PC-3 (cell line): ENCODE results near the gene AGR3. TPM values are rescaled to one million over a fixed set of nuclear protein-coding genes. Genes with fewer than 3 reads are reported as not detected.

ENCODE experiments used
- ATAC-seq: fragments of 200-7000 bp; cut with Tn5 transposase; 2 replicates; pipeline ENCODE4 v1.9.1; 2020; ENCODE audit warnings: mild to moderate bottlenecking, moderate library complexity
- BruUV-seq: library from RNA; stranded (reverse); fragments of 400-500 nt; replicated peaks from 2 replicates; lab custom pipeline; 2021; lab: Mats Ljungman, UMichigan
- CTCF ChIA-PET: fragments of 300-600 bp; sonication (Branson Sonifier 250); formaldehyde crosslinking; loops from one replicate; lab custom pipeline; 2022; ENCODE audit warnings: antibody characterized with exemption; lab: Charles Lee
- POLR2A ChIA-PET: fragments of 300-600 bp; sonication (Branson Sonifier 250); formaldehyde crosslinking; loops from one replicate; lab custom pipeline; 2022; ENCODE audit warnings: antibody characterized with exemption; ENCODE audit not compliant: unreplicated experiment; lab: Charles Lee
- DNase-seq: peaks from one replicate; pipeline ENCODE4 v3.0.0-alpha.2; 2015
- H2AFZ ChIP-seq: fragments of 300-600 bp; sonication (generic); 2 replicates; pipeline ENCODE4 v1.6.0; 2016; ENCODE audit warnings: antibody characterized with exemption, low read length
- H3F3A ChIP-seq: fragments of 300-600 bp; sonication (generic); one replicate; pipeline ENCODE4 v1.6.0; 2017; ENCODE audit warnings: antibody characterized with exemption, low read length, control low read depth, mild to moderate bottlenecking; ENCODE audit not compliant: unreplicated experiment
- H3K27ac ChIP-seq: fragments of 300-600 bp; sonication (generic); 2 replicates; pipeline ENCODE4 v1.5.1; 2016; ENCODE audit warnings: mild to moderate bottlenecking, low read length
- H3K27me3 ChIP-seq: fragments of 300-600 bp; sonication (generic); 2 replicates; pipeline ENCODE4 v1.6.1; 2016; ENCODE audit warnings: low read length, mixed read lengths
- H3K36me3 ChIP-seq: fragments of 300-600 bp; sonication (generic); 2 replicates; pipeline ENCODE4 v1.6.1; 2016; ENCODE audit warnings: low read depth, mixed run types, low read length, mixed read lengths
- H3K4me1 ChIP-seq: fragments of 300-600 bp; sonication (generic); 2 replicates; pipeline ENCODE4 v1.5.1; 2016; ENCODE audit warnings: low read length; ENCODE audit not compliant: insufficient read depth
- H3K4me2 ChIP-seq: fragments of 300-600 bp; sonication (generic); 2 replicates; pipeline ENCODE4 v1.6.0; 2016; ENCODE audit warnings: low read length
- H3K4me3 ChIP-seq: fragments of 300-600 bp; sonication (generic); 2 replicates; pipeline ENCODE4 v1.5.1; 2016; ENCODE audit warnings: mild to moderate bottlenecking, low read length, mixed read lengths
- H3K79me2 ChIP-seq: fragments of 300-600 bp; sonication (generic); 2 replicates; pipeline ENCODE4 v1.6.1; 2017; ENCODE audit warnings: low read length, mixed read lengths
- H3K9ac ChIP-seq: fragments of 300-600 bp; sonication (generic); 2 replicates; pipeline ENCODE4 v1.6.0; 2016; ENCODE audit warnings: mild to moderate bottlenecking, low read length
- H3K9me2 ChIP-seq: fragments of 300-600 bp; sonication (generic); replicated peaks from 2 replicates; pipeline ENCODE4 v1.6.1; 2016; ENCODE audit warnings: mixed run types, low read length, mixed read lengths
- H3K9me3 ChIP-seq: fragments of 300-600 bp; sonication (generic); 2 replicates; pipeline ENCODE4 v1.6.1; 2016; ENCODE audit warnings: low read length, mixed read lengths
- H4K20me1 ChIP-seq: fragments of 300-600 bp; sonication (generic); 2 replicates; pipeline ENCODE4 v1.6.1; 2016; ENCODE audit warnings: low read length, mixed read lengths
- EZH2 ChIP-seq: fragments of 300-600 bp; sonication (generic); IDR thresholded peaks from one replicate; pipeline ENCODE4 v1.6.1; 2017; ENCODE audit warnings: antibody characterized with exemption, mild to moderate bottlenecking, low read length; ENCODE audit not compliant: unreplicated experiment
- EZH2phosphoT487 ChIP-seq: fragments of 300-600 bp; sonication (generic); IDR thresholded peaks from 2 replicates; pipeline ENCODE4 v1.6.1; 2018; ENCODE audit warnings: mild to moderate bottlenecking, antibody characterized with exemption, low read length, borderline replicate concordance
- intact Hi-C: fragments of 100-400 bp; cut with micrococcal nuclease; formaldehyde crosslinking; loops from 2 replicates; pipeline ENCODE4 v1.9.0; 2023
- total RNA-seq: library from RNA; depleted of rRNA; stranded (reverse); fragments of >200 nt; gene quantifications from 2 replicates; pipeline ENCODE4 v1.2.3, GENCODE V29; 2014
- TF ChIP-seq, protein P1 (sequence below): fragments of 300-600 bp; sonication (generic); conservative IDR thresholded peaks from 2 replicates; pipeline ENCODE4 v1.5.1; 2017; ENCODE audit warnings: antibody characterized with exemption, low read depth, mild to moderate bottlenecking, low read length

Gene AGR3
- total RNA-seq, 1 experiment from 2014 or later, result not detected

DNA sequence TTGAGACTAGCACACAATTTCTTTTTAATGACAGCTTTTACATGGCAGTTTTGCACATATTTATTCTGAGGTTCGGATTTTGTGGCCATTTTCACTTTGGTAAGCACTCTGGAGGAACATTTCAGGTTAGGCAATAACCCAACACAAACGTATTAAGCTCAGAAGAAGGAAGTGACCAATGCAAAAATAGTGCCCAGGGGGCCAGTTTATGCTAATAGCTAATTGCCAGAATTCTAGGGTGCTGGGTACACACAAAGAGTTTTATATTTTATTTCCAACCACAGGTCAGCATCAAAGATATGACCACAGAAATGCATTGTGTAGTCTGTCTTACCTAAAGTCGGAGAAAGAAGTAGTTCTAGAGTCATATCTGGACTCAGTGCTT is 68.6 kb downstream of the AGR3 start:
- Histone ChIP-seq H3K9me2 (no peaks in the 10 kb centered on the region), H3K27me3 (no peaks in the 10 kb centered on the region), H3K9ac (peak overlapping the region; percentile 79), H3F3A (peaks cover 13% of the 10 kb centered on the region), H3K27ac (peak overlapping the region; percentile 96), H2AFZ (peak overlapping the region; percentile 24), H3K4me2 (peak overlapping the region; percentile 75), H3K4me1 (peaks cover 72% of the 10 kb centered on the region), H3K9me3 (no peaks in the 10 kb centered on the region), H3K4me3 (peak overlapping the region; percentile 47), H3K79me2 (no peaks in the 10 kb centered on the region), H3K36me3 (no peaks in the 10 kb centered on the region), H4K20me1 (no peaks in the 10 kb centered on the region)
- peak; percentile 42 for ATAC-seq
- BruUV-seq, result no TSS peak
- CTCF ChIA-PET, result interaction anchor here (1.1 to 1.3 kb wide), 2 partner anchors 12 to 78 kb away, joined by 3 to 5 read pairs; no protein-coding TSS in a partner anchor
- TF ChIP-seq, protein P1, sequence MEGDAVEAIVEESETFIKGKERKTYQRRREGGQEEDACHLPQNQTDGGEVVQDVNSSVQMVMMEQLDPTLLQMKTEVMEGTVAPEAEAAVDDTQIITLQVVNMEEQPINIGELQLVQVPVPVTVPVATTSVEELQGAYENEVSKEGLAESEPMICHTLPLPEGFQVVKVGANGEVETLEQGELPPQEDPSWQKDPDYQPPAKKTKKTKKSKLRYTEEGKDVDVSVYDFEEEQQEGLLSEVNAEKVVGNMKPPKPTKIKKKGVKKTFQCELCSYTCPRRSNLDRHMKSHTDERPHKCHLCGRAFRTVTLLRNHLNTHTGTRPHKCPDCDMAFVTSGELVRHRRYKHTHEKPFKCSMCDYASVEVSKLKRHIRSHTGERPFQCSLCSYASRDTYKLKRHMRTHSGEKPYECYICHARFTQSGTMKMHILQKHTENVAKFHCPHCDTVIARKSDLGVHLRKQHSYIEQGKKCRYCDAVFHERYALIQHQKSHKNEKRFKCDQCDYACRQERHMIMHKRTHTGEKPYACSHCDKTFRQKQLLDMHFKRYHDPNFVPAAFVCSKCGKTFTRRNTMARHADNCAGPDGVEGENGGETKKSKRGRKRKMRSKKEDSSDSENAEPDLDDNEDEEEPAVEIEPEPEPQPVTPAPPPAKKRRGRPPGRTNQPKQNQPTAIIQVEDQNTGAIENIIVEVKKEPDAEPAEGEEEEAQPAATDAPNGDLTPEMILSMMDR, result no peak
- TF ChIP-seq EZH2, result no peak
- no peak for TF ChIP-seq EZH2phosphoT487
- POLR2A ChIA-PET, result interaction anchor here (0.5 to 0.8 kb wide), 3 partner anchors 10 to 524 kb away, joined by 5 to 7 read pairs (median 6); no protein-coding TSS in a partner anchor
- intact Hi-C loops, result loop anchor here (1.0 to 5.0 kb wide), 3 partner anchors 8 to 744 kb away; no protein-coding TSS in a partner anchor
- DNase-seq, result peak; percentile 59

DNA sequence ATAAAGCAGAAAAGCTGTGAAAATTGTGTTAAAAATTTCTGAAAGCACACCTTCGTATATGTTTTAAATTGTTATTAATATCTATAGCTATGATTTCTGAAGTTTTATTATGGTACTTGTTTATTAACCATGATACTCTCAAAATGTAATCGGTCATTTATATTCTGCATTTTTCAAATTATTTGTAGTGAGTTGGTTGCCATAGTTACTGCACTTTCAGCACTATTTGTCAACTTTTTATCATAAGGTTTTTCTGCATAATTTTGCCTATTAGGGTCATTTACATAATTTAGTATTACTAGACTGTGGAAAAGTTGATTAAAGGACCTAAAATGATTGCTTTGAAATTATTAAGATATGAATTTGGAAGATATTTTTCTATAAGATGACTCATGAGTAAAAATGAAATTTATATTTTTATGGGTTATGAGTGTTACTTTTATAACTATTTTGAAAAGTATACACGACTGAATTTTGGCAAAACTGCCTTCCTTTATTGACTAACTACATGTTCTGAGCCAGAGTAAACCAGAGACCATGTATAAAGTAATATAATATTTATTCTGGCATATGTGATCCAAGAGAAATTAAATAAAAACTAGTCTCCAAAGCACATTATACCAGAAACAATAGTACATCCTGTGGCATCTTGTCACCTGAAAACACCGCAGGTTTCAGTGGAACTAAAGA is 69.1 kb downstream of the AGR3 start:
- Histone ChIP-seq H3K27ac (peak overlapping the region; percentile 96), H3K9me2 (no peaks in the 10 kb centered on the region), H3K9me3 (no peaks in the 10 kb centered on the region), H3F3A (peaks cover 13% of the 10 kb centered on the region), H4K20me1 (no peaks in the 10 kb centered on the region), H3K4me2 (peak overlapping the region; percentile 75), H3K4me1 (peaks cover 67% of the 10 kb centered on the region), H2AFZ (peak overlapping the region; percentile 24), H3K9ac (peak overlapping the region; percentile 79), H3K36me3 (no peaks in the 10 kb centered on the region), H3K79me2 (no peaks in the 10 kb centered on the region), H3K27me3 (no peaks in the 10 kb centered on the region), H3K4me3 (peak overlapping the region; percentile 47)
- intact Hi-C loops, result loop anchor here (1.0 to 5.0 kb wide), 3 partner anchors 7 to 745 kb away; no protein-coding TSS in a partner anchor
- TF ChIP-seq EZH2phosphoT487 (no peak), EZH2 (no peak)
- TF ChIP-seq, protein P1, result no peak
- ChIA-PET POLR2A (interaction anchor here (0.8 kb wide), 1 partner anchor 77 kb away, joined by 6 read pairs; no protein-coding TSS in a partner anchor), CTCF (interaction anchor here (1.1 to 1.3 kb wide), 2 partner anchors 12 to 79 kb away, joined by 3 to 5 read pairs; no protein-coding TSS in a partner anchor)
- ATAC-seq (peak; percentile 51), DNase-seq (peak; percentile 75)
- no TSS peak for BruUV-seq
